GM12878 (cell line): ENCODE data around the gene LYPD5. TPM values are rescaled to one million over a fixed set of nuclear protein-coding genes. Genes with fewer than 3 reads are reported as not detected.

ENCODE experiments used
- ATF3 ChIP-seq: IDR thresholded peaks from 2 replicates; pipeline ENCODE4 v1.6.1; 2011; ENCODE audit warnings: low read depth, mild to moderate bottlenecking, low read length, moderate library complexity, borderline replicate concordance; ENCODE audit errors: extremely low read depth
- EED ChIP-seq: sonication (generic); IDR thresholded peaks from 2 replicates; pipeline ENCODE4 v1.6.1; 2016; ENCODE audit warnings: antibody characterized with exemption, low read depth
- ESRRA ChIP-seq: IDR thresholded peaks from 2 replicates; pipeline ENCODE4 v1.6.1; 2012; ENCODE audit warnings: mild to moderate bottlenecking, low read length, improper control_type of control experiment
- IRF4 ChIP-seq: IDR thresholded peaks from 2 replicates; pipeline ENCODE4 v1.6.1; 2011; ENCODE audit warnings: low read depth, low read length
- JUNB ChIP-seq: IDR thresholded peaks from 2 replicates; pipeline ENCODE4 v1.6.1; 2016; ENCODE audit warnings: antibody characterized with exemption, mild to moderate bottlenecking
- MYC ChIP-seq: IDR thresholded peaks from 2 replicates; pipeline ENCODE4 v1.6.1; 2011; ENCODE audit warnings: mild to moderate bottlenecking, low read length, moderate library complexity, inconsistent platforms; ENCODE audit not compliant: insufficient read depth, insufficient replicate concordance, insufficient read length, severe bottlenecking
- PAX8 ChIP-seq: fragments of 450-650 bp; IDR thresholded peaks from 2 replicates; pipeline ENCODE4 v1.6.1; 2017; ENCODE audit warnings: mild to moderate bottlenecking, moderate library complexity
- PRDM15 ChIP-seq: fragments of 450-650 bp; formaldehyde crosslinking; IDR thresholded peaks from 2 replicates; pipeline ENCODE4 v1.4.0; 2020; ENCODE audit warnings: mild to moderate bottlenecking, moderate library complexity
- SKIL ChIP-seq: fragments of 450-650 bp; IDR thresholded peaks from 2 replicates; pipeline ENCODE4 v1.6.1; 2017; ENCODE audit warnings: mild to moderate bottlenecking, low read depth, inconsistent platforms; ENCODE audit not compliant: poor library complexity, severe bottlenecking
- SMARCA5 ChIP-seq: fragments of 450-650 bp; IDR thresholded peaks from 2 replicates; pipeline ENCODE4 v1.6.1; 2017; ENCODE audit warnings: mild to moderate bottlenecking
- TBL1XR1 ChIP-seq: IDR thresholded peaks from 2 replicates; pipeline ENCODE4 v1.6.1; 2012; ENCODE audit warnings: low read depth, low read length, improper control_type of control experiment
- ZNF24 ChIP-seq: fragments of 450-650 bp; IDR thresholded peaks from 2 replicates; pipeline ENCODE4 v1.6.1; 2017; ENCODE audit warnings: antibody characterized with exemption, mild to moderate bottlenecking
- ZNF384 ChIP-seq: IDR thresholded peaks from 2 replicates; pipeline ENCODE4 v1.6.1; 2012; ENCODE audit warnings: low read depth, mild to moderate bottlenecking, low read length, improper control_type of control experiment, borderline replicate concordance
- polyA plus RNA-seq, 11 experiments: library from polyadenylated mRNA; depleted of rRNA in 4 of 11; unstranded in 6 of 11; stranded (reverse) in 5 of 11; fragments of >200 nt; fragmentation: Nextera tagmentation in 4 of 11; fragmentation: Illumina TruSeq in 1 of 11; extraction: Ambion mirVana in 4 of 11; extraction: Trizol in 1 of 11; gene quantifications; 1 replicate in 1 of 11; 2 replicates in 10 of 11; pipeline versions ENCODE4 v1.2.1 to v1.2.3, GENCODE V29; 2011 to 2016; ENCODE audit warnings: inconsistent platforms in 2 of 11, missing spikeins in 2 of 11, low read depth in 1 of 11
- total RNA-seq, 4 experiments: library from RNA; depleted of rRNA in 3 of 4; stranded (reverse); fragments of >200 nt in 3 of 4; fragmentation: Illumina TruSeq in 1 of 4; extraction: Trizol in 1 of 4; gene quantifications; 2 replicates each; pipeline versions ENCODE4 v1.2.1 to v1.2.3, GENCODE V29; 2013 to 2021
- TF ChIP-seq, protein P1 (sequence below): fragments of 450-650 bp; formaldehyde crosslinking; IDR thresholded peaks from 2 replicates; pipeline ENCODE4 v1.5.0; 2022; ENCODE audit warnings: mild to moderate bottlenecking, missing genetic modification characterization
- TF ChIP-seq, protein P2 (sequence below): fragments of 150-350 bp; IDR thresholded peaks from 2 replicates; pipeline ENCODE4 v1.6.1; 2014; ENCODE audit warnings: mild to moderate bottlenecking, low read depth, low read length

The LYPD5 gene
- total and polyA plus RNA-seq, 10 of the 15 experiments (the other 5 are each of a cell fraction or from before 2014, with no cell fraction given): 0.04 to 2.2 (median 0.69) TPM; not detected in 1

DNA sequence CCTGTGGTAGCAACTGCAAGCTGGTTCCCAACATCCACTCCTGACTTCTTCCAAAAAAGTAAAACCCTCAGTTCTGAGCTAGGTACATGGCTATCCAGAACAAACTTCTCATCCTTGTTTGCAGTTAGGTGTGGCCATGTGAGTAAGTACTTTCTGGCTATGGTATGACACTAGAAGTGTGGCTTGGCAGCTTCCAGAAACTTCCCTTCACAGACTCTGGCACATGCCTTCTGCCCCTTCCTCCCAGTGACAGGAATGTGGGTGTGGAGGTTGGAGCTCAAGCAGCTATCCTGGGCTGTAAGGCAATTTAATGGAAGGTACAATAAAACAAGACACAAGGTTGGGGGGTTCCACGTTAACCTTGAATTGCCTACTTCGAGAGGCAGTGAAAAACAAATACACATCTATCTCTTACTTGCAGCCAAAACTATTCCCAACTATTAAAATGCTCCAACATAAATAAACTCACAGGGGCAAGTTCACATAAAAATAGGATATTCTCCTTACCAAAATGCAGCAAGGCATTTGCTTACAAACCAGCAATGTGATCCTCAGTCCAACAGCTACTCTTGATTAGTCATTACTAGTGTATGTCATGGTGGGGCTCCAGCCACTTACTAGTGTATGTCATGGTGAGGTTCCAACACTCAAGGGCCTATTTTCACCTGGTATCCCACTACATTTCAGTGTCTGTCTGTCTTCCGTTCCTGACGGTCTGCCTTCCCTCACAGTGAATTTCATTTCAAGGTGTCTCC lies 50.6 kb downstream of the LYPD5 start (continued):
- TF ChIP-seq, protein P1, sequence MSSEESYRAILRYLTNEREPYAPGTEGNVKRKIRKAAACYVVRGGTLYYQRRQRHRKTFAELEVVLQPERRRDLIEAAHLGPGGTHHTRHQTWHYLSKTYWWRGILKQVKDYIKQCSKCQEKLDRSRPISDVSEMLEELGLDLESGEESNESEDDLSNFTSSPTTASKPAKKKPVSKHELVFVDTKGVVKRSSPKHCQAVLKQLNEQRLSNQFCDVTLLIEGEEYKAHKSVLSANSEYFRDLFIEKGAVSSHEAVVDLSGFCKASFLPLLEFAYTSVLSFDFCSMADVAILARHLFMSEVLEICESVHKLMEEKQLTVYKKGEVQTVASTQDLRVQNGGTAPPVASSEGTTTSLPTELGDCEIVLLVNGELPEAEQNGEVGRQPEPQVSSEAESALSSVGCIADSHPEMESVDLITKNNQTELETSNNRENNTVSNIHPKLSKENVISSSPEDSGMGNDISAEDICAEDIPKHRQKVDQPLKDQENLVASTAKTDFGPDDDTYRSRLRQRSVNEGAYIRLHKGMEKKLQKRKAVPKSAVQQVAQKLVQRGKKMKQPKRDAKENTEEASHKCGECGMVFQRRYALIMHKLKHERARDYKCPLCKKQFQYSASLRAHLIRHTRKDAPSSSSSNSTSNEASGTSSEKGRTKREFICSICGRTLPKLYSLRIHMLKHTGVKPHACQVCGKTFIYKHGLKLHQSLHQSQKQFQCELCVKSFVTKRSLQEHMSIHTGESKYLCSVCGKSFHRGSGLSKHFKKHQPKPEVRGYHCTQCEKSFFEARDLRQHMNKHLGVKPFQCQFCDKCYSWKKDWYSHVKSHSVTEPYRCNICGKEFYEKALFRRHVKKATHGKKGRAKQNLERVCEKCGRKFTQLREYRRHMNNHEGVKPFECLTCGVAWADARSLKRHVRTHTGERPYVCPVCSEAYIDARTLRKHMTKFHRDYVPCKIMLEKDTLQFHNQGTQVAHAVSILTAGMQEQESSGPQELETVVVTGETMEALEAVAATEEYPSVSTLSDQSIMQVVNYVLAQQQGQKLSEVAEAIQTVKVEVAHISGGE (CRISPR knock-in tag): no peak
- TF ChIP-seq PAX8 (no peak), ZNF24 (no peak), IRF4 (peak; percentile 57; the same call in 1 of the 2 replicates), SMARCA5 (0 out of 2 replicates have a peak, but pooled peaks have one; percentile 15), MYC (no peak), ZNF384 (no peak), SKIL (no peak), ESRRA (no peak), TBL1XR1 (no peak), EED (no peak), ATF3 (no peak), JUNB (peak; percentile 64), PRDM15 (CRISPR knock-in tag) (no peak)
- TF ChIP-seq, protein P2, sequence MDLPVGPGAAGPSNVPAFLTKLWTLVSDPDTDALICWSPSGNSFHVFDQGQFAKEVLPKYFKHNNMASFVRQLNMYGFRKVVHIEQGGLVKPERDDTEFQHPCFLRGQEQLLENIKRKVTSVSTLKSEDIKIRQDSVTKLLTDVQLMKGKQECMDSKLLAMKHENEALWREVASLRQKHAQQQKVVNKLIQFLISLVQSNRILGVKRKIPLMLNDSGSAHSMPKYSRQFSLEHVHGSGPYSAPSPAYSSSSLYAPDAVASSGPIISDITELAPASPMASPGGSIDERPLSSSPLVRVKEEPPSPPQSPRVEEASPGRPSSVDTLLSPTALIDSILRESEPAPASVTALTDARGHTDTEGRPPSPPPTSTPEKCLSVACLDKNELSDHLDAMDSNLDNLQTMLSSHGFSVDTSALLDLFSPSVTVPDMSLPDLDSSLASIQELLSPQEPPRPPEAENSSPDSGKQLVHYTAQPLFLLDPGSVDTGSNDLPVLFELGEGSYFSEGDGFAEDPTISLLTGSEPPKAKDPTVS: no peak
